ENCODE measurements around the gene GPSM1.
A peak's percentile ranks its signal among the peaks of the same experiment; 100 is the strongest.
"Not testable (repeated sequence)": the region's sequence is repeated elsewhere in the genome, so short reads cannot be mapped to it uniquely, and the experiment has no call there.

GPSM1 gene

DNA sequence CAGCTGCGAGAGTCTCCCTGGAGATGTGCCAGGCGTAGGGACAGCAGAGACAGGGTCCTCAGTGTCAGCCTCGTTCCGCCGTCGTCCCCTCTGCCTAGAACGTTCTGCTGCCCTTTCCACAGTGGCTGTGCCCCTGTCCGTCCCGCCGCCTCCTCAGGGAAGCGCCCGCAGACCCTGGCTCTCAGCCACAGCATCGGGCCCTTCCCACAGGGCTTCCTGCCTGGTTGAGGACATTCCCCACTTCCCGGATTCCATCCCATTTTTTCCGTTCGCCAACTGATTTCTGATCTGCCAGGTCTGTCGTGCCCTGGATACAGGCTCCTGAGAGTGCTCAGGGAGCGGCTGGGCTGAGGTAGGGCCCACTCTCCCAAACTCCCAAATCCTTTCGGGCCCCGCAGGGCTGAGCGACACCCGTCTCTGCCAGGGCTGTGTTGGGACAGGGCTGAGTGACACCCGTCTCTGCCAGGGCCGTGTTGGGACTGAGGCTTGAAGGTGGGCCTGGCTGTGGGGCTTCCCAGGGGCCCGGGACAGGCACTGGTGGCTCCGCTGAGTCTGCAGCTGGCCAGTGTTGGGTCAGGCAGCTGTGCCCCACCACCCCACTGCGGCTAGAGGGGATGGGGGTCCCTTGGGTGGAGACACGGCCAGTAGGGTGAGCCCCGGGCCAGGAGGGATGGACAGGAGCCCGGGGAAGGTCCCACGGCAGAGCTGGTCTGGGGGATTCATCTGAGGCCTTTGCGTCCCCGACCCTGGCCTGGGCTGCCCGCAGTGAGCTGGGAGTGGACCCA is 20.3 kb downstream of the GPSM1 start:
- no peak for DNase-seq

DNA sequence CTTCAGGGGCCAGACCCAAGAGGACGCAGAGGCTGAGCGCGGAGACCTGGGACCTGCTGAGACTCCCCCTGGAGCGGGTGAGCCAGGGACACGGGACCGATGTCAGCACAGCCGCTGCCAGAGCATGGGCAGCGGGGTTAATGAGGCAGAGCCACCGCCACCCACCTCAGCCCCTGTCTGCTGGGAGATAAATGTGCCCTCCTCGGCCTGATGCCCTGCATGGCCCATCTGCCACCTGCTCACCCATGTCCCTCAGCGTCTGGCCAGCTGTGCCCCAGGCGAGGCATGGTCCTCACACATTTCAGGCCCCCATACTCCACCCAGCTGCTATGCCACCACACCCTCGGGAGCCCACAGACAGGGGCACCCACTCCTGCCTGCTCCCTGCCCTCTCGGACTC is 21.4 kb downstream of the GPSM1 start:
- DNase-seq: no peak

DNA sequence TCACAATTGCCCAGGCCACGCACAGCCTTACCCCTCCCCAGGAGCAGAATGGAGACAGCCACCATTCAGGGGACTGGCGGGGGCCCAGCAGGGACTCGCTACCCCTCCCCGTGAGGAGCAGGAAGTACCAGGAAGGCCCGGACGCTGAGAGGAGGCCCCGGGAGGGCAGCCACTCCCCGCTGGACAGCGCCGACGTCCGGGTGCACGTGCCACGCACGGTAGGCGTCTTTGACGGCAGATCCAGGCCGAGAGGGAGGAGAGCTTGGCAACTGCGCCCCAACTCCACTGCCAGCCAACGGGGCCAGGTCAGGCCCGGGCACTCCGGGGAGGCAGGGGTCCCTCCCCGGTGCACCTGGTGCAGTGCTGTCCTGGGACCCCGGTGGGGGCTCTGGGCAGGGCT is 22.2 kb downstream of the GPSM1 start:
- DNase-seq: no peak

DNA sequence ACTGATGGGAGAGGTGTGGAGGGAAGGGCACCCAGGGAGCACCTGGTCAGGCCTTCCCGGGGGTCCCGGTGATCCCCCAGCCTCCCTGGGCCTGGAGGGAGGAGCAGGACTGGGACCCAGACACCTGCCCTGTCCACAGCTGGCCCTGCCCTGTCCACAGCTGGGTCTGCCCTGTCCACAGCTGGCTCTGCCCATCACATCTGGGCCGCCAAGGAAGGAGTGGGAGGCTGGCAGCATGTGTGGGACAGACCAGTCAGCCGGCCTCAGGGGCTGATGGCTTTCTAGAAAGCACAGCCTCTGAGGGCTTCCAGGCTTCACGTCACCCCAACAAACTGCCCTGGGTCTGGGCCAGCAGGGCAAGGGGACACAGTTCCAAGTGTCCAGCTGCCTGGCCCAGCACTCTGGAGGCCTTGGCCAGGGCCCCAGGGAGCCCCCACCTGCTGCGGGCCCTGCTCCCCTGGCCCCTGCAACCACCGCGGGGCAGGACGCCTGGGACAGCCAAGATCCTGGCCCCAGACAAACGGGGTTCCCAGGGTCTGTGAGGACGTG is 24.0 kb downstream of the GPSM1 start:
- DNase-seq: no peak

DNA sequence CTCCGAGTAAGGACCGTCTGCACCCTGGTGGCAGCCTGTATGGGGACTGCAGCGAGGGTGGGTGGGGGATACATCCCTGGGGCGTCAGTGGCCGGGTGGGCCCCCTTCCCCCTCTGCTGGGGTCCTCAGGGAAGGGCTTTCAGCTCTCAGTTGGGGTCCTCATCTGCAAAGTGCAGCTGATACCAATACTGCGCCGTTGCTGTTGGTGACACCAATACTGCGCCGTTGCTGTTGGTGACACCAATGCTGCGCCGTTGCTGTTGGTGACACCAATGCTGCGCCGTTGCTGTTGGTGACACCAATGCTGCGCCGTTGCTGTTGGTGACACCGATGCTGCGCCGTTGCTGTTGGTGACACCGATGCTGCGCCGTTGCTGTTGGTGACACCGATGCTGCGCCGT is 24.5 kb downstream of the GPSM1 start:
- DNase-seq: not testable (repeated sequence)

DNA sequence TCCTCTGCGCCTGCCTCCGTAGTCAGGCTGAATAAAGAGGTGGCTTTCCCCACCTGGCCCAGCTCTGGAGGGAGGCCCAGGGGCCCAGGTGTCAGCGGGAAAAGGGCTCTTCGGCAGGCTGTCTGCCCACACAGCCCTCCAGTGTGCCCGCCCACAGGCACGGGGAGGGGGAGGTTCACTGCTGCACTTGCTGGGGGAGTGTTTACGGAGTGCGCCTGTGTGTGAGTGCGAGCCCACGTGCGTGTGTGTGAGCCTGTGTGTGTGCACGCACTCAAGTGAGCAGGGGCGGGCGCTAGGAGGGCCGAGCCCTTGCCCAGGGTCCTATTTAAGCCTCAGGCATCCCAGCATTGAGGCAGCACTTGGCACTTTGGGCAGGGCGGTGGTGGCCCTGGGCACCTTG is 25.3 kb downstream of the GPSM1 start:
- peak; percentile 60 for DNase-seq

DNA sequence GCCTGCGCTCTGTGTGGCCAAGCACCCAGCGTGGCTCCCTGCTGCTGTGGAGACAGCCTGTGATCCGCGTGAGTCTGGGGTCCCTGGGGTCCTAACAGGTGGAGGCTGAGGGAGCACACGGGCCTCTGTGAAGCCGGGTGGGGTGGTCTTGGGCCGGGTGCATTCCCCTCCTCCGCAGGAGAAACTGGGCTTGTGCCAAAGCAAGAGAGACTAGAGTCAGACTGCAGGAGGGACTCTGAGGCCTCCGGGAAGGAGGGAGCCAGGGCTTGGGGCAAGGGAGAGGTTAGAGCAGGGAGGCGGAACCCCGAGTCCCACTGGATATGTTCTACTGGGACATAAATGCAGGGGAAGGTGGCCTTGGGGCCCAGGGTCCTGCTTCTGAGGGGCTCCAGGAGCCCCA is 25.7 kb downstream of the GPSM1 start:
- DNase-seq: no peak

DNA sequence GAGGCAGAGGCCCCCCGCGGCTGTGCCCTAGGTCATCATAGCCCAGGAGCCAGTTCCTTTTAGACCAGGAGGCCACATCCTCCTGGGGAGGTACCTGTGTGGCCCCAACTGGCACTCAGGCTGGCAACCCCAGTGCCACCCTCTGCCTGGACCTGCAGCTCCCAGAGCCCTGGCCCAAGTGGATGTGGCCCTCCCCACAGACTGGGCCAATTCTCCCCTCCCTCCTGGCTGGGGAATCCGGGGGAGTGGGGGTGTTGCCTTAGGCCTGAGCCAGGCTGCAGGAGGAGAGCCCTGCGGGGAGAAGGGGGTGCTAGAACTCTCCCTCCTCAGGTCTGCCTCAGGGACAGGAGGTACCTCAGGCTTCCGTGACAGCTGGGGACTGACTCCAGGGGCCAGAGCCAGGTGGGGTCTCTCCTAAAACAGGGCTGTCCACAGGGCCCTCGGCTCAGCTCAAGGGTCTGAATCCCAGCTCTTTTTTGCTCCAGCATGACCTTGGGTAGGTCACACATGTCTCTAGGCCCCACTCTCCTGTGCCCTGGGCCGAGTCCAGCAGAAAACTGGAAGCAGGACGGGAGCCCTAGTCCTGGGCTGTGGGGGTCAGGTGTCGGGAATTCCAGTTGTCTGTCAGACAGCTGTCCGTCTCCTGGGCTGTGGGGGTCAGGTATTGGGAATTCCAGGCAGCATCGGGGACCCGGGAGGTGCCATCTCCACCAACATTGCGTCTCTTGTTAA is 26.6 kb downstream of the GPSM1 start:
- no peak for DNase-seq

DNA sequence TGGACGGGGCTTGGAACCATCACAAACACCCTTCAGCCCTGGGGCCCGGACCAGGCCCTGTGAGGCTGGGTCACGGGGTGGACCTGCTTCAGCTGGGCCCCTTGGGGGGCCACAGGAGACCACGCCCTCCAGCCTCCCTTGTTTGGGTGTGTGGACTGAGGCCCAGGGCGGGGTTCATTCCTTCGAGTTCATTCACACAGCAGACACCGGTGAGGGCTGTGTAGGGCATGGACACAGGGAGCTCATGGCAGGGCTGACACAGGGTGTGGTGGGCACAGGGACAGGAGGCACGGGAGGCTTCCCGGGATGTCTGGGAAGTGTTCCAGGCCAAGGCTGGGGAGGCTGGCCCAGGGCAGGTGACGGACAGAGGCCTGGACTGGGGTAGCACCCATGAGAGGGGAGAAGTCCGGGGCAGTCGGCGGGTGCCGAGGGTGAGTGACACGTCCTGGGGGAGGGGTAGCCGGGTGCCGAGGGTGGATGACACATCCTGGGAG is 27.3 kb downstream of the GPSM1 start:
- no peak for DNase-seq

DNA sequence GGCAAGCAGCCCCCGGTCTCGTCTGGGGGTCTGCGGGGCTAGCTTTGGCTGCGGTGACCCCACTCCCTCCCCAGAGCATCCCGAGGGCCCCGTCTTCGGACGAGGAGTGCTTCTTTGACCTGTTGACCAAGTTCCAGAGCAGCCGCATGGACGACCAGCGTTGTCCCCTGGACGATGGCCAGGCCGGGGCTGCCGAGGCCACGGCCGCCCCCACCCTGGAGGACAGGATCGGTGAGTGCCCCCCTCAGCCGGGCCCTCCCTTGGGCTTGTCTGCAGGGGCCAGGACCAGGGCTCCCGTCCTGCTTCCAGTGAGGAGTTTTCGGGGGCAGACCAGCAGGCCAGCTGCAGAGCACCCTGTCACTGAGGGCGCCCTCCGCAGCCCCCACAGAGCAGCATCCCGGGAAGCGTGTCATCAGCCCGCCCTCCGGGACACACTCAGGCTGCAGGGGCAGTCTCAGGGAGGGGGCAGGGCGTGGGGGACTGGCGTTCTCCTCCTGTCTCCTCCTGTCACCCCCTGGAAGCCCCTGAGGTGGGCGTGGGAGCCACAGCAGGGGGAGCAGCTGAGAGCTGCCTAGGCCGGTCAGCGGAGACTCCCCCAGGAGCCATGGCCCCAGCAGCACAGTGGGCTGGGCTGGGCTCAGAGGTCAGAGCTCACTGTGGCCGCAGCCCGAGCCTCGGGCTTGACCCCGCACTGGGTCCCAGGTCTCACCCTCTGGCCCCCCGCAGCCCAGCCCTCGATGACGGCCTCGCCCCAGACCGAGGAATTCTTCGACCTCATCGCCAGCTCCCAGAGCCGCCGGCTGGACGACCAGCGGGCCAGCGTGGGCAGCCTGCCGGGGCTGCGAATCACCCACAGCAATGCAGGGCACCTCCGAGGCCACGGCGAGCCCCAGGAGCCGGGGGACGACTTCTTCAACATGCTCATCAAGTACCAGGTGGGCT is 28.5 kb downstream of the GPSM1 start:
- no peak for DNase-seq

DNA sequence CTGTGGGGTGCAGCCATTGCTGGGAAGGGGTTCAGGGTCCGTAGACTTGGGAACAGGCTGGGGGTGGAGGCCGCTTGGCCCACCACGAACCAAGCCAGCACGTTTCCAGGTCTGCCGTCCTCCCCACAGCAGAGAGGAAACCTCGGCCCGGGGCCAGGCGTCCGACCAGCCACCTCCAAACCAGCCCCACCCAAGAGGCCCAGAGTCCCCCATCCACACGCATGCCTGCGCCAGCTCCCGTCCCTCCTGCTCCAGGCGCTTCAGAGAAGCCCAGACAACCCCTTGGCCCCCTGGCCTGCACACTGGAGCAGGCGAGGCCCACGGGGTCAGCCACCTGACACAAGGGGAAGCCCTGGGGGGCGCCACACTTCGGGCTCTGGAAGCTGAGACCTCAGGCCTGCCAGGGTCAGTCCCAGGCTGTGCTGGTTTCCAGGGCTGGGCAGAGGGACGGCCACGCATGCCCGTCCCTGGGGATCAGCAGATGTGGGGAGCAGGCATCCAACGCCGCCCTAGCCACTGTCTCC is 29.9 kb downstream of the GPSM1 start:
- no peak for DNase-seq

DNA sequence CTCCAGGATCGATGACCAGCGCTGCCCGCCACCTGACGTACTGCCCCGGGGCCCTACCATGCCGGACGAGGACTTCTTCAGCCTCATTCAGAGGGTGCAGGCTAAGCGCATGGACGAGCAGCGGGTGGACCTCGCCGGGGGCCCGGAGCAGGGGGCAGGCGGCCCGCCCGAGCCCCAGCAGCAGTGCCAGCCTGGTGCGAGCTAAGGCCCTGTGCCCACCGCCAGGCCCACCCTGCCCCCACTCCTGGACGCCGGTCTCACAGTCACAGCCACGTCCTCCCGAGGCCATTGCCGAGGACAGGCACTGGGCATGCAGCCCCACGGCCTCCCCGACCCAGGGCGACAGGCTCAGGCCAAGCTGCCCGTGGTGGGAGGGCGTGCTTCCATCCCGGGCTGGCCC is 30.7 kb downstream of the GPSM1 start:
- DNase-seq: no peak

DNA sequence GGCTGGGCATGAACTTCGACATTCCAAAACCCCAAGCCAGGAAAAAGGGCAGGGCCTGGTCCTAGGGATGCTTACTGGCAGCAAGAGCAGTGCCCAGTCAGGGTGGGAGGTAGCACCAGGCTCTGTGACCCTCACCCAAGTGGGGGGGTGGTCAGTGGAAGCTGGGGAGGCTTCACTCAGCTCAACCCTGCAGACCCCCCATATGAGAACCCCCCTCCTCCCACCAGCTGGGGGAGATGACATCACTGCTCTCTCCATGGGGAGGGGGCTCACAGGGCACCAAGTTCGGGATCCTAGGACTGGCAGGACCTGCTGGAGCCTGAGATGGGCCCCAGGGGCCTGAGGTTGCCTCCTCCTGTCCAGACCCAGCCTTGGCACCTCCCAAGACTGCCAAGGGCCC is 31.5 kb downstream of the GPSM1 start:
- DNase-seq: no peak

DNA sequence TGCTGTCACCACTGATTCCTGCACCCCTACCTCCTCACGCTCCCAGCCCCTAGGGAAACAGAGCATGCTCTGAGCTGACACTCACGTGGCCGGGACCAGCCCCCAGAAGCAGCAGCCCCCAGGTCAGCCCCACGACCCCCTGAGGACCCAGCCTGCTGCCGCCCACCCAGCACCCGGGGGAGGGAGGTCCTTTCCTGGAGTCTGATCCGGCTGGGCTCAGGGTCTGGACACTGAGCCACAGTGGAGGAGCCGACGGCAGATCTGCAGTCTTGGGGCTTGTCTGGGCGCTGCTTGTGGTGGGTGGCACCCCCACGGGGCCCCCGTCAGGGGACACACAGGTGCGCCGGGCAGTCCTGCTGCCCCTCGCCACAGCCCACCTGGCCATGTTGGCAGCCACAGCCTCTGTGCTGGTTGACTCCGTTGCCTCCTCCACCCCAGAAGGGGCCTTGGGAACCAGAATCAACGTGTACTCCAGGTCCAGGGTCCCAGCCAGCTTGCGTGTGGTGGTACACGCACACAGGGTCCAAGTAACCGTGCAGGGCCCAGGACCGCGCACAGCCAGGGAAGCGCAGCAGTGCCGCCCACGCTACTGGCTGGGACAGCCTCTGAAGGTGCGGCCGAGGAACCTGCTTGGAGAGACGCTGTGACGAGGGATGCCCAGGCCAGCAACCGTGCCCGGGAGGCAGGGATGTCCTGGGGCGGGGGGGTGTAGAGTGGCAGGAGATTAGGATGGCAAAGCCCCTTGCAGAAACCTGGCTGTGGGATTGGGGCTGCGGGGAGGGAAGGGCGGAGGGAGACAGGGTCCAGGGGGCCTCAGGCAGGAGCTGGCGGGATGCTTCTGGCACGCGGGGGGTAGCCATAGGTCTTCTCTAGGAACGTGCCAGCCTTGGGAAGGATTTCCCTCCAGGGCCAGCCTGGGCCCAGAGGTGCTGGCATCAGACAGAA is 32.7 kb downstream of the GPSM1 start:
- no peak for DNase-seq

DNA sequence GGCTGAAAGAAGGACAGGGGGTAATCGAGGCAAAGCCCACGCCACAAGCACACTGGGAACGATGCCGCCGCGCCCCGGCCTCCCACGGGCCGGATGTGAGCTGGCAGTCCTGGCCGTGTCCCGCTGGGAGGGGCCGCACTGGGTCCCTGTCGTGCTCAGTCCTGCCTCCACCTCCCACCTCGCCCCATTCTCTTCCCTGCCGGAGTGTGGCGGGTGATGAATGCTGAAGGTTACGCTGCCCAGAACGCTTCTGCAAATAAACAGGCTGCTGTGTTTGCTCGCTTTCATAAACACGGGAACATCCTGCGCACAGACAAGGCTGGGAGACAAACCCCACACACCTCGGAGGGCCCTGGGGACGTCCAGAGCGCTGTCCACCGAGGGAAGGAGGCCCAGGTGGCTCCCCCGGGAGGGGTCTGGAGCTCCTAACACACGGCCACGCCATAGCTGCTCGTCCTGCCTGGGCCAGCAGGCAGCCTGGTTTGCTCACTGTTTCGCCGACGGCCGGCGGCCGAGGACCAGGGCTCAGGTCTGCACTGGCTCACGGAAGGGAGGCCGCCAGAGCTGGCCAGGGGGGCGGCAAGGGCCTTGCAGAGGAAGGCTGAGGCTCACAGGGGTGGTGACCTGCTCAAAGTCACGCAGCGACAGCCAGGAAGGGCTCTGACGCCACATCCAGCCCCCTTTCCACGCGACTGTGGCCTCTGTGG is 33.9 kb downstream of the GPSM1 start:
- no peak for DNase-seq

DNA sequence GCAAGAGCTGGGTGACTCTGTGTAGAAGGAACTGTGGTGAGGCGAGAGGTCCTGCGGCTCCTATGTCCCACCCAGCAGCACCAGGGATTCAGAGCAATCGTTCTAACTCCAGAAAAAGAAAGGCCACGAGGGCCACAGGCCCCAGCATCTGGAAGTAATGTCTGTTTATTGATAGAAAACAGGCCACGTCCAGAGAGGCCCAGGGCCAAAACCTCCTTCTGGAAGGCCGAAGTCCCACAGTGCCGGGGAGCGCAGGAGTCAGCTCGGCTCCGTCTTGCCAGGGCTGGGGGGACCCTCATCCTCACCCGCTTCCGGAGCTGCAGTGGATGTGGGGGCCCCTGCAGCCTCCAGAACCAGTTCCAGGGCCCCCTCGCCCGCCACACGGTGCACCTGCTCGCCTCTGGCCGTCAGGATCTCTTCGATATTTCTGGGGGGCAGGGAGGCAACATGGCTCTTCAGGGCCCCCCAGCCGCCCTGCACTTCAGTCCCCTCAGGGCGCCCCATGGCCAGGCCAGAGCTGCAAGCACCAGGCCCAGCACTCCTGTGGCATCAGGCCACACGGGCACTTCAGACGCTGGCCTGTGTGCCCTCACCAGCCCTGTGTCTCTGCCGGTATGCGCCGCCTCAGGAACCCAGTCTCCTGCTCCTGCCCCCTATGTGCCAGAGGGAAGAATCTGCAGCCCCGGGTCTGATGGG is 34.6 kb downstream of the GPSM1 start:
- no peak for DNase-seq

DNA sequence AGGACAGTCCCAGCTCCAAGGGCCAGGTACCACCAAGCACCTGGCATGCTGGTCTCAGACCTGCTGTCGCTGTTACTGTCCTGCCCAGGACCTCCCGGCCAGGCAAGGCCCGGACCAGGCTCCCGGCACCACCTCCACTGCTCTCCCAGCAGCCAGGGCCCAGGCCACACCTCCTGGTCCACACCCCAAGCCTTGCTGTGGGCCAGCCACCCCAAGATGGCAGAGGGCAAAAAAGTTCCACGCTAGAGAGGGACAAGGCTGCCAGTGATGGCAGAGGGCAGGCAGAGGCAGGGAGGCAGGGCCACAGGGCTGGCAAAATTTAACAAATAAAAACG is 35.1 kb downstream of the GPSM1 start:
- no peak for DNase-seq

DNA sequence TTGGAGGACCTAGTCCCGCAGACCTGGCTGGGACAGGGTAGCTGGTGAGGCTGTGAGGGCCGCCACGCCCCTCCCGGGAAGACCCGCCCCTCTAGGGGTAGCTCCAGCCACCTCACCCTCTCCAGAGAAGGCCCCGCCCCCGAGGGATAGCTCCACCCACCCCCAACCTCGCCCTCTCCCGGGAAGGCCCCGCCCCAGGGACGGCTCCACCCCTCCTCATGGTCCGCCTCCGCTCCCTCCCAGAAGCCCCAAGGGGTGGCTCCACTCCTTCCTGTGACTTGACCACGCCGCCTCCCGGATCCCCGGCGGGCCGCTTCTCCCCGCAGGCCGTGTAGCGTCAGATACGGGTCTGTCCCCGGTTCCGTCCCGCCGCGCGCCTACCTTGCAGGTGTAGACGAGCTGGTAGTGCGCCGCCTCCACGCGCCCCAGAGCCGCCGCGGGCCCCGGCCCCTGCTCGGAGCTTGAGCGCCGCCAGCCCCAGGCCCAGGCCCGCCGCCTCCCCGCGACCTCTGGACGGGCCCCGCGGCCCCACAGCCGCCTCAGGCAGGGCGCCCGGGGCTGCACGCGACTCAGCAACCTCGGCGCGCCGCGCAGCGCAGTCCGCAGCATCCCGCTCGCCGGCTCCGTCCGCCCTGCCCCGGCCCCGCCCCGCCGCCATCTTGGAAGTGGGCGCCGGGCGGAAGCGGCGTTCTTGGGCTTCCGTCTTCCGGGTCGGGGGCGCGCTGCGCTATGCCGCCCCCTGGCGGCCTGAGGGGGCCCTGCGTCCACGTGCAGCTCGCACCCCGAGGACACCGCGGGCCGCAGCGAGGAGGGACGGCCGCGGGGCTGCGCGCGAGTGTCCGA is 36.0 kb downstream of the GPSM1 start, which contains the start of gene DNLZ:
DNLZ (minus strand) TSS at position 639 of the 843 bp plus-strand sequence; CDS start at position 609, 30 bp downstream.
- peak; percentile 93 for DNase-seq
